ENCODE measurements around the gene TNFRSF1A. TPM values are rescaled to one million over a fixed set of nuclear protein-coding genes. Genes with fewer than 3 reads are reported as not detected.

TNFRSF1A gene
- total RNA-seq, 1 donor from 2014 or later: 125 TPM

DNA sequence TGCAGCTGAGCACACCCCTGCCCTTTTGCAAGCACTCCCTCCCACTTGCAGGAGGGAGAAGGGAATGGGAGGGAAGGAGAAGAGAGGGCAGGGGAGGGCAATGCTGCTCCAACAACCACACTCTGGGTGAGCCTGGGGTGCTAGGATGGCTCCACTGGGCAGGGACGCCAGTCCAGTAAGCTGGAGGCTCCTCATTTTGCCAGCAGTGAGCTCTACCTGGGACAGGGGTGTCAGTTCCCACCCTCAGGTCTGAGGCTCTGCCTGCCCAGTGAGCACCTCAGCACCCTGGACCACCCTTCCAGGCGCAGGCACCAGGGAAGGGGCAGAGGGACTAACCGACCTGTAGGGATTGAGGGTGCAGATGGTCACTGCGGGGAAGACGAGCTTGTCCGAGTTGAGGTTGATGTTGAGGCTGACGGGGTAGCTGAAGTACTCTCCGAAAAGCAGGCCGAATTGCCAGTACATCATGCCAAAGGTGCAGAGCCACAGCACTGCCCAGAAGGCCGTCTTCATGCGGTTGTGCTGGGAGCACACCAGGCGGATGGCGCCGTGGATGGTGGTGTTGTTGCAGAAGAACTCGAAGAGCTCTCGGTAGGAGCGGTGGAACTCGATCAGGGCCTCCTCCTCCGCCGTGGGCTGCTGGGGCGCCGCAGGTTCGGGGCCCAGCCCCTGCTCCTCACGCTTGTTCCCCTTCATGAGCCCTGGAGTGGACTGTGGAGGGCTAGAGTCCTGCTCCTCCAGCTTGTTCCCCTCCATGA, 32.3 kb upstream of the TNFRSF1A start:
- Mint-ChIP-seq H3K4me1 (ENCODE audit: unreplicated experiment) (peaks cover 47% of the 10 kb centered on the region), H3K9me3 (ENCODE audit: unreplicated experiment) (no peaks in the 10 kb centered on the region), H3K27ac (ENCODE audit: unreplicated experiment) (peak overlapping the region; percentile 36), H3K36me3 (ENCODE audit: low read depth, unreplicated experiment) (no peaks in the 10 kb centered on the region), H3K4me3 (ENCODE audit: unreplicated experiment) (no peak overlapping the region), H3K27me3 (ENCODE audit: unreplicated experiment) (peaks cover 21% of the 10 kb centered on the region)
- TF ChIP-seq CTCF (IDR thresholded peaks at IDR 0.05; ENCODE audit: unreplicated experiment): no peak
- no peak for DNase-seq (ENCODE audit: low spot score)

GRCh38 chr12:6373022-6373787, 31.3 kb upstream of the TNFRSF1A start:
- Mint-ChIP-seq H3K27ac (ENCODE audit: unreplicated experiment) (peak overlapping the region; percentile 70), H3K4me1 (ENCODE audit: unreplicated experiment) (peaks cover 54% of the 10 kb centered on the region), H3K27me3 (ENCODE audit: unreplicated experiment) (peaks cover 21% of the 10 kb centered on the region), H3K9me3 (ENCODE audit: unreplicated experiment) (no peaks in the 10 kb centered on the region), H3K36me3 (ENCODE audit: low read depth, unreplicated experiment) (no peaks in the 10 kb centered on the region), H3K4me3 (ENCODE audit: unreplicated experiment) (no peak overlapping the region)
- no peak for TF ChIP-seq CTCF (IDR thresholded peaks at IDR 0.05; ENCODE audit: unreplicated experiment)
- DNase-seq (ENCODE audit: low spot score): no peak

- peaks cover 17% of the 10 kb centered on the region for H3K27me3 Mint-ChIP-seq (ENCODE audit: unreplicated experiment)
- peak overlapping the region; percentile 70 for H3K27ac Mint-ChIP-seq (ENCODE audit: unreplicated experiment)
- no peaks in the 10 kb centered on the region for H3K36me3 Mint-ChIP-seq (ENCODE audit: low read depth, unreplicated experiment)
- H3K4me3 Mint-ChIP-seq (ENCODE audit: unreplicated experiment): peak overlapping the region; percentile 33
- no peak for TF ChIP-seq CTCF (IDR thresholded peaks at IDR 0.05; ENCODE audit: unreplicated experiment)
- no peaks in the 10 kb centered on the region for H3K9me3 Mint-ChIP-seq (ENCODE audit: unreplicated experiment)
- peaks cover 54% of the 10 kb centered on the region for H3K4me1 Mint-ChIP-seq (ENCODE audit: unreplicated experiment)
- no peak for DNase-seq (ENCODE audit: low spot score)
Measured at GRCh38 chr12:6372403-6373003, 30.6 kb upstream of the TNFRSF1A start.

GRCh38 chr12:6370994-6371754, 29.3 kb upstream of the TNFRSF1A start:
- no peaks in the 10 kb centered on the region for H3K36me3 Mint-ChIP-seq (ENCODE audit: low read depth, unreplicated experiment)
- DNase-seq (ENCODE audit: low spot score): peak; percentile 36
- TF ChIP-seq CTCF (IDR thresholded peaks at IDR 0.05; ENCODE audit: unreplicated experiment): no peak
- peak overlapping the region; percentile 68 for H3K27ac Mint-ChIP-seq (ENCODE audit: unreplicated experiment)
- no peaks in the 10 kb centered on the region for H3K9me3 Mint-ChIP-seq (ENCODE audit: unreplicated experiment)
- H3K4me3 Mint-ChIP-seq (ENCODE audit: unreplicated experiment): no peak overlapping the region
- H3K27me3 Mint-ChIP-seq (ENCODE audit: unreplicated experiment): peaks cover 16% of the 10 kb centered on the region
- H3K4me1 Mint-ChIP-seq (ENCODE audit: unreplicated experiment): peaks cover 47% of the 10 kb centered on the region
